Sigmoid colon (tissue), 7 donors: ENCODE data around the gene SDK1. TPM values are rescaled to one million over a fixed set of nuclear protein-coding genes. Genes with fewer than 3 reads are reported as not detected.

Source experiments
- DNase-seq: peaks from one replicate; pipeline ENCODE4 v3.0.0-alpha.2; 2019
- H3K27ac ChIP-seq, 4 donors: fragments of 200-600 bp; sonication (generic); one replicate each; pipeline ENCODE4 v1.5.1; 2016 to 2019; ENCODE audit warnings: mild to moderate bottlenecking in 1 of 4
- H3K27me3 ChIP-seq, 3 donors: fragments of 200-600 bp; sonication (generic); one replicate each; pipeline ENCODE4 v1.5.1; 2019; ENCODE audit warnings: mild to moderate bottlenecking in 1 of 3
- H3K36me3 ChIP-seq, 4 donors: fragments of 200-600 bp; sonication (generic); one replicate each; pipeline ENCODE4 v1.5.1; 2016 to 2019
- H3K4me1 ChIP-seq, 4 donors: fragments of 200-600 bp; sonication (generic); one replicate each; pipeline ENCODE4 v1.5.1; 2017 to 2019
- H3K4me3 ChIP-seq, 4 donors: fragments of 200-600 bp; sonication (generic); one replicate each; pipeline ENCODE4 v1.5.1; 2017 to 2019; ENCODE audit warnings: mild to moderate bottlenecking in 2 of 4, moderate library complexity in 1 of 4
- H3K9me3 ChIP-seq, 4 donors: fragments of 200-600 bp in 3 of 4; sonication (generic) in 3 of 4; one replicate each; pipeline versions ENCODE4 v1.5.1 to v1.6.1; 2013 to 2019
- CTCF ChIP-seq, 4 experiments: fragments of 450-650 bp in 3 of 4; fragments of 200-600 bp in 1 of 4; IDR thresholded peaks; one replicate each; pipeline ENCODE4 v1.5.1; 2016 to 2019; ENCODE audit warnings: antibody characterized with exemption in 4 of 4, mild to moderate bottlenecking in 3 of 4, moderate library complexity in 2 of 4
- EP300 ChIP-seq, 4 donors: sonication (generic); formaldehyde crosslinking; IDR thresholded peaks; one replicate each; pipeline ENCODE4 v1.6.1; 2017; ENCODE audit warnings: antibody characterized with exemption in 4 of 4
- POLR2A ChIP-seq, 2 donors: fragments of 450-650 bp; IDR thresholded peaks; one replicate each; pipeline ENCODE4 v1.6.1; 2016; ENCODE audit warnings: antibody characterized with exemption in 2 of 2, mild to moderate bottlenecking in 2 of 2, moderate library complexity in 2 of 2
- POLR2AphosphoS5 ChIP-seq, 4 donors: sonication (generic); formaldehyde crosslinking; IDR thresholded peaks; one replicate each; pipeline ENCODE4 v1.6.1; 2017; ENCODE audit warnings: antibody characterized with exemption in 4 of 4
- WGBS, 2 donors: extraction: QIAGEN DNeasy Blood & Tissue Kit; methylation state at CpG; one replicate each; pipeline ENCODE4 v1.1.7; 2013; 5-methylcytosine and 5-hydroxymethylcytosine counted together
- intact Hi-C: fragments of 100-400 bp; cut with DNase I; formaldehyde crosslinking; loops from one replicate; pipeline ENCODE4 v1.15.1; 2023
- polyA plus RNA-seq, 3 donors: library from polyadenylated mRNA; stranded (reverse); fragments of 200-250 nt; gene quantifications; one replicate each; pipeline ENCODE4 v1.2.3, GENCODE V29; 2013
- total RNA-seq, 4 donors: library from RNA; depleted of rRNA; stranded (reverse); fragments of >200 nt; gene quantifications; one replicate each; pipeline ENCODE4 v1.1.0, GENCODE V29; 2016
- donor health status: healthy with polysubstance abuse.
- donor health status: Bipolar disorder and iron deficiency.
- donor health status: healthy.

The SDK1 gene
- total and polyA plus RNA-seq, 7 donors, result under 0.01 to 23.0 (median 10.0) TPM; not detected in 1

GRCh38 chr7:3942816-3943745, 642.0 kb downstream of the SDK1 start:
- Histone ChIP-seq H3K4me1 (no peaks in the 10 kb centered on the region), H3K36me3 (no peaks in the 10 kb centered on the region), H3K9me3 (peaks cover 0 to 4% (median 2%) of the 10 kb centered on the region in 4 donors), H3K27ac (no peak overlapping the region), H3K4me3 (no peak overlapping the region), H3K27me3 (no peaks in the 10 kb centered on the region)
- intact Hi-C loops, result no loop called here
- WGBS, 2 donors, result 50 to 72% methylated on average over 30 of the region's 30 CpGs
- TF ChIP-seq EP300 (IDR thresholded peaks at IDR 0.05) (no peak), POLR2AphosphoS5 (IDR thresholded peaks at IDR 0.05) (no peak), CTCF (IDR thresholded peaks at IDR 0.05) (no peak), POLR2A (IDR thresholded peaks at IDR 0.05) (no peak)
- DNase-seq, result no peak

GRCh38 chr7:3943779-3944520, 642.9 kb downstream of the SDK1 start:
- intact Hi-C loops, result no loop called here
- H3K27me3 ChIP-seq, result no peaks in the 10 kb centered on the region
- no peak for TF ChIP-seq POLR2AphosphoS5 (IDR thresholded peaks at IDR 0.05)
- TF ChIP-seq POLR2A (IDR thresholded peaks at IDR 0.05), result no peak
- TF ChIP-seq CTCF (IDR thresholded peaks at IDR 0.05), result no peak
- no peak for TF ChIP-seq EP300 (IDR thresholded peaks at IDR 0.05)
- no peaks in the 10 kb centered on the region for H3K4me1 ChIP-seq
- WGBS, 2 donors, result 21 to 64% methylated on average over 10 of the region's 10 CpGs
- no peaks in the 10 kb centered on the region for H3K36me3 ChIP-seq
- DNase-seq, result no peak
- no peak overlapping the region for H3K27ac ChIP-seq
- no peak overlapping the region for H3K4me3 ChIP-seq
- H3K9me3 ChIP-seq, result peaks cover 0 to 4% (median 2%) of the 10 kb centered on the region in 4 donors

- Histone ChIP-seq H3K9me3 (peaks cover 0 to 4% (median 2%) of the 10 kb centered on the region in 4 donors), H3K4me3 (no peak overlapping the region), H3K27me3 (no peaks in the 10 kb centered on the region), H3K4me1 (no peaks in the 10 kb centered on the region), H3K27ac (no peak overlapping the region), H3K36me3 (peaks cover 0 to 9% (median 0%) of the 10 kb centered on the region in 4 donors)
- DNase-seq, result no peak
- no peak for TF ChIP-seq CTCF (IDR thresholded peaks at IDR 0.05)
- no peak for TF ChIP-seq POLR2AphosphoS5 (IDR thresholded peaks at IDR 0.05)
- TF ChIP-seq POLR2A (IDR thresholded peaks at IDR 0.05), result no peak
- no peak for TF ChIP-seq EP300 (IDR thresholded peaks at IDR 0.05)
- 84 to 85% methylated on average over 16 of the region's 16 CpGs for WGBS, 2 donors
- intact Hi-C loops, result no loop called here
Observed at GRCh38 chr7:3949242-3949640, 648.2 kb downstream of the SDK1 start.

- intact Hi-C loops, result no loop called here
- Histone ChIP-seq H3K27me3 (no peaks in the 10 kb centered on the region), H3K4me1 (no peaks in the 10 kb centered on the region), H3K27ac (no peak overlapping the region), H3K9me3 (peaks cover 0 to 3% (median 1%) of the 10 kb centered on the region in 4 donors), H3K4me3 (no peak overlapping the region), H3K36me3 (peaks cover 0 to 9% (median 0%) of the 10 kb centered on the region in 4 donors)
- no peak for TF ChIP-seq CTCF (IDR thresholded peaks at IDR 0.05)
- TF ChIP-seq POLR2AphosphoS5 (IDR thresholded peaks at IDR 0.05), result no peak
- DNase-seq, result no peak
- 90 to 94% methylated on average over 5 of the region's 5 CpGs for WGBS, 2 donors
Observed at GRCh38 chr7:3950249-3950648, 649.2 kb downstream of the SDK1 start.
